GM12878 (cell line): Measurements from ENCODE around the gene MAGEA9. TPM values are rescaled to one million over a fixed set of nuclear protein-coding genes. Genes with fewer than 3 reads are reported as not detected.

Source experiments
- ATAC-seq: fragments of 200-7000 bp; cut with Tn5 transposase; 3 replicates; pipeline ENCODE4 v1.9.1; 2020; ENCODE audit warnings: mild to moderate bottlenecking, moderate library complexity
- BruUV-seq: library from RNA; stranded (reverse); fragments of 400-500 nt; replicated peaks from 2 replicates; lab custom pipeline; 2021; lab: Mats Ljungman, UMichigan
- CTCF ChIA-PET: fragments of 300-600 bp; sonication (Branson Sonifier 250); formaldehyde crosslinking; extraction: SDS; loops from one replicate; lab custom pipeline; 2021; ENCODE audit warnings: inconsistent platforms; lab: Yijun Ruan, JAX
- POLR2A ChIA-PET: fragments of 350-600 bp; formaldehyde crosslinking; extraction: SDS; loops from one replicate; lab custom pipeline; 2021; ENCODE audit warnings: inconsistent platforms; lab: Charles Lee
- RAD21 ChIA-PET: fragments of 300-600 bp; sonication (Branson Sonifier 250); formaldehyde crosslinking; loops from one replicate; lab custom pipeline; 2023; ENCODE audit warnings: antibody characterized with exemption; ENCODE audit not compliant: unreplicated experiment; lab: Charles Lee
- SMC1A ChIA-PET: fragments of 300-600 bp; sonication (Branson Sonifier 250); formaldehyde crosslinking; loops from one replicate; lab custom pipeline; 2023; ENCODE audit not compliant: unreplicated experiment, uncharacterized antibody; lab: Charles Lee
- DNase-seq: peaks from one replicate; pipeline ENCODE4 v3.0.0-alpha.2; 2011; ENCODE audit warnings: low read depth, low spot score
- FAIRE-seq: peaks from 3 replicates; lab custom pipeline; 2011; peaks lifted over from hg19 to GRCh38; lab: Jason Lieb, UNC
- H2AFZ ChIP-seq: 2 replicates; pipeline ENCODE4 v1.6.0; 2011; ENCODE audit warnings: low read depth, low read length, control low read depth; ENCODE audit not compliant: control insufficient read depth
- H3K27ac ChIP-seq: 2 replicates; pipeline ENCODE4 v1.5.1; 2011; ENCODE audit warnings: control low read depth; ENCODE audit not compliant: control insufficient read depth, insufficient read depth
- H3K27me3 ChIP-seq, 2 experiments: replicated peaks in 1 of 2; 2 replicates each; pipeline versions ENCODE4 v1.6.0 to v1.6.1; 2011; ENCODE audit warnings: low read length in 1 of 2; ENCODE audit not compliant: control insufficient read depth in 2 of 2, insufficient read depth in 2 of 2
- H3K36me3 ChIP-seq, 2 experiments: 2 replicates each; pipeline ENCODE4 v1.5.1; 2011; ENCODE audit warnings: low read length in 1 of 2; ENCODE audit not compliant: control insufficient read depth in 2 of 2, insufficient read depth in 2 of 2
- H3K4me1 ChIP-seq: 2 replicates; pipeline ENCODE4 v1.6.1; 2011; ENCODE audit warnings: mild to moderate bottlenecking, low read length, moderate library complexity, mixed read lengths; ENCODE audit not compliant: control insufficient read depth, insufficient read depth
- H3K4me2 ChIP-seq: 2 replicates; pipeline ENCODE4 v1.6.0; 2011; ENCODE audit warnings: control low read depth; ENCODE audit not compliant: control insufficient read depth, insufficient read depth
- H3K4me3 ChIP-seq: fragments of 200-600 bp; sonication (generic); 2 replicates; pipeline ENCODE4 v1.5.1; 2016
- H3K79me2 ChIP-seq: 2 replicates; pipeline ENCODE4 v1.6.0; 2011; ENCODE audit warnings: low read length; ENCODE audit not compliant: control insufficient read depth, insufficient read depth
- H3K9ac ChIP-seq: 2 replicates; pipeline ENCODE4 v1.8.0; 2011; ENCODE audit warnings: low read length, control low read depth, mixed read lengths; ENCODE audit not compliant: control insufficient read depth, insufficient read depth
- H3K9me3 ChIP-seq: replicated peaks from 3 replicates; pipeline ENCODE4 v1.5.1; 2011; ENCODE audit warnings: mild to moderate bottlenecking, low read length; ENCODE audit not compliant: control insufficient read depth, insufficient read depth
- H4K20me1 ChIP-seq: 2 replicates; pipeline ENCODE4 v1.6.0; 2011; ENCODE audit not compliant: control insufficient read depth, insufficient read depth
- BMI1 ChIP-seq: fragments of 450-650 bp; IDR thresholded peaks from 2 replicates; pipeline ENCODE4 v1.6.1; 2016; ENCODE audit warnings: mild to moderate bottlenecking, moderate library complexity, borderline replicate concordance
- EED ChIP-seq: sonication (generic); IDR thresholded peaks from 2 replicates; pipeline ENCODE4 v1.6.1; 2016; ENCODE audit warnings: antibody characterized with exemption, low read depth
- HDAC6 ChIP-seq: fragments of 200-600 bp; sonication (generic); IDR thresholded peaks from one replicate; pipeline ENCODE4 v1.8.0; 2017; ENCODE audit warnings: antibody characterized with exemption; ENCODE audit not compliant: unreplicated experiment
- RBBP5 ChIP-seq: fragments of 200-600 bp; sonication (generic); conservative IDR thresholded peaks from 2 replicates; pipeline ENCODE4 v1.6.1; 2016
- TCF7 ChIP-seq: IDR thresholded peaks from 2 replicates; pipeline ENCODE4 v1.6.1; 2014; ENCODE audit warnings: antibody characterized with exemption, borderline replicate concordance
- WGBS: methylation state at CpG from one replicate; pipeline ENCODE4 v1.1.6; 2016; ENCODE audit warnings: low lambda C conversion rate; ENCODE audit not compliant: insufficient replicate concordance, insufficient coverage; ENCODE audit errors: missing lambda C conversion rate; 5-methylcytosine and 5-hydroxymethylcytosine counted together
- in situ Hi-C: fragments of 300-500 bp; cut with MboI; formaldehyde crosslinking; loops from 9 replicates; pipeline ENCODE4 v1.14.3; 2018; ENCODE audit warnings: mixed read lengths
- intact Hi-C: fragments of 100-400 bp; cut with micrococcal nuclease; formaldehyde crosslinking; loops from one replicate; pipeline ENCODE4 v1.14.2; 2022; ENCODE audit not compliant: unreplicated experiment
- polyA plus RNA-seq, 11 experiments: library from polyadenylated mRNA; depleted of rRNA in 4 of 11; unstranded in 6 of 11; stranded (reverse) in 5 of 11; fragments of >200 nt; fragmentation: Nextera tagmentation in 4 of 11; fragmentation: Illumina TruSeq in 1 of 11; extraction: Ambion mirVana in 4 of 11; extraction: Trizol in 1 of 11; gene quantifications; 1 replicate in 1 of 11; 2 replicates in 10 of 11; pipeline versions ENCODE4 v1.2.1 to v1.2.3, GENCODE V29; 2011 to 2016; ENCODE audit warnings: inconsistent platforms in 2 of 11, missing spikeins in 2 of 11, low read depth in 1 of 11
- total RNA-seq, 4 experiments: library from RNA; depleted of rRNA in 3 of 4; stranded (reverse); fragments of >200 nt in 3 of 4; fragmentation: Illumina TruSeq in 1 of 4; extraction: Trizol in 1 of 4; gene quantifications; 2 replicates each; pipeline versions ENCODE4 v1.2.1 to v1.2.3, GENCODE V29; 2013 to 2021
- TF ChIP-seq, protein P1 (sequence below): IDR thresholded peaks from 2 replicates; pipeline ENCODE4 v1.6.1; 2012; ENCODE audit warnings: low read depth, low read length, improper control_type of control experiment
- TF ChIP-seq, protein P2 (sequence below): fragments of 450-650 bp; IDR thresholded peaks from 2 replicates; pipeline ENCODE4 v1.6.1; 2017; ENCODE audit warnings: antibody characterized with exemption, mild to moderate bottlenecking, moderate library complexity
- TF ChIP-seq, protein P3 (sequence below): IDR thresholded peaks from 2 replicates; pipeline ENCODE4 v1.6.1; 2011; ENCODE audit warnings: low read depth, low read length, improper control_type of control experiment, borderline replicate concordance

Gene MAGEA9
- total and polyA plus RNA-seq, 10 of the 15 experiments (the other 5 are each of a cell fraction or from before 2014, with no cell fraction given) = not detected

DNA sequence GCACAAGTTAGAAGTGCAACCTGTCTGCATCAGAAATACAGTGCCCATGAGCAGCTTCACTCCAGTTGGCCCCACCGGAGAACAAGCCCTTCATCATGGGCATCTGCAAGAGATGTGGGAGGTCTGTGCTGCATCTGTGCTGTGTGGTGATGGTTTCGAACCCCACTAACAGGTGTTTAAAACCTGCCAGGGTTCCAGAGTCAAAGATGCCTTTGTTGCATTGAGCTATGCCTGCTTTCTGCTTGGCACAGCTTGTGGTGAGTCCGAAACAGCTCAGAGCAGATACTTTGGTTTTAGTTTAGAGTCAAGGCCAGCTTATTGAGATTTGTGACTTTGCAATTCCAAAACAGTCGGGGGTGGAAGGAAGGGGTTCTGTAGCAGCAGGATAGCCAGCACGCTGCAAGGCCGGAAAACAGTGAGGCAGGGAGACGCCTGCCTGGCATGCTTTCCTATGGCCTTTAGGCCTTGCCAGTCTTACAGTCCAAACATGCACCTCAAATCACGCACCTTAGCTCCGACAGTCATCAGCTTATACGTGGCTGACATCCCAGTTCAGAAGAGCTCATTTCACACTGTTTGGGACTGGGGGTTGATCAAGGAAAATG is 21.8 kb downstream of the MAGEA9 start:
- no peaks in the 10 kb centered on the region for H3K27me3 ChIP-seq
- WGBS = 60% methylated on average over 10 of the region's 10 CpGs
- no peaks in the 10 kb centered on the region for H4K20me1 ChIP-seq
- ATAC-seq (no peak), FAIRE-seq (no peak), DNase-seq (no peak)
- TF ChIP-seq RBBP5 = no peak
- peak; percentile 8; the same call in 1 of the 2 replicates for TF ChIP-seq EED
- no peak for TF ChIP-seq BMI1
- intact Hi-C loops = no loop called here
- H2AFZ ChIP-seq = no peak overlapping the region
- H3K4me3 ChIP-seq = no peak overlapping the region
- ChIA-PET CTCF (interaction anchor here (0.9 to 1.5 kb wide), 3 partner anchors 12 to 23 kb away, joined by 3 to 5 read pairs (median 4); no protein-coding TSS in a partner anchor), RAD21 (no interaction called here), SMC1A (interaction anchor here (1.2 kb wide), 1 partner anchor 14 kb away, joined by 3 read pairs; no protein-coding TSS in a partner anchor), POLR2A (no interaction called here)
- BruUV-seq = no TSS peak
- H3K9ac ChIP-seq = no peak overlapping the region
- H3K36me3 ChIP-seq = no peaks in the 10 kb centered on the region
- in situ Hi-C loops = no loop called here
- no peak overlapping the region for H3K27ac ChIP-seq
- H3K9me3 ChIP-seq = no peaks in the 10 kb centered on the region
- no peak overlapping the region for H3K4me2 ChIP-seq
- no peaks in the 10 kb centered on the region for H3K79me2 ChIP-seq
- H3K4me1 ChIP-seq = peaks cover 4% of the 10 kb centered on the region

DNA sequence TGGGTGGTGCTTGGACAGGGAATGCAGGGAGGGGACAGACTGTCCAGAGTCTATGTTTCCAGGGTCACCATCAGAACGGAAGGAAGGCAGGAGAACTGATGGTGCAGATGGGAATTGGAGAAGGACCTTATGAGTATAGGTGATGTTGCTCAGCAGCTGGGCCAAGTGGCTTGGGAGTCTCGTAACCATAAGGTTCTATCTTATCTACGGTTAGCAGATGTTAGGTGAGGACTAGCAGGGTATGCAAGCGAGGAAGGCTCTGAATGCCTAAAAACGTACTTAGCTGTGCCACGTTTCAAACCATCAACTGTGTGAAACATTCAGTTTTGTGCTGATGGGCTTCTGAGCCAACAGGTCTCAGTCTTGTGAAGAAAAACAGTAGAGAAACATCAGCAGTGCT is 22.4 kb downstream of the MAGEA9 start:
- DNase-seq = no peak
- no TSS peak for BruUV-seq
- Histone ChIP-seq H3K9ac (no peak overlapping the region), H3K4me1 (peaks cover 4% of the 10 kb centered on the region), H4K20me1 (no peaks in the 10 kb centered on the region), H3K79me2 (no peaks in the 10 kb centered on the region), H3K36me3 (no peaks in the 10 kb centered on the region), H3K4me2 (no peak overlapping the region), H2AFZ (no peak overlapping the region), H3K27ac (no peak overlapping the region), H3K27me3 (no peaks in the 10 kb centered on the region), H3K4me3 (no peak overlapping the region), H3K9me3 (no peaks in the 10 kb centered on the region)
- CTCF ChIA-PET = interaction anchor here (1.3 to 1.5 kb wide), 2 partner anchors 20 to 23 kb away, joined by 4 to 5 read pairs; no protein-coding TSS in a partner anchor
- RAD21 ChIA-PET = no interaction called here
- SMC1A ChIA-PET = interaction anchor here (1.2 kb wide), 1 partner anchor 14 kb away, joined by 3 read pairs; no protein-coding TSS in a partner anchor
- FAIRE-seq = no peak
- ATAC-seq = no peak
- POLR2A ChIA-PET = interaction anchor here (0.6 kb wide), 1 partner anchor 23 kb away, joined by 3 read pairs; no protein-coding TSS in a partner anchor
- TF ChIP-seq, protein P1, sequence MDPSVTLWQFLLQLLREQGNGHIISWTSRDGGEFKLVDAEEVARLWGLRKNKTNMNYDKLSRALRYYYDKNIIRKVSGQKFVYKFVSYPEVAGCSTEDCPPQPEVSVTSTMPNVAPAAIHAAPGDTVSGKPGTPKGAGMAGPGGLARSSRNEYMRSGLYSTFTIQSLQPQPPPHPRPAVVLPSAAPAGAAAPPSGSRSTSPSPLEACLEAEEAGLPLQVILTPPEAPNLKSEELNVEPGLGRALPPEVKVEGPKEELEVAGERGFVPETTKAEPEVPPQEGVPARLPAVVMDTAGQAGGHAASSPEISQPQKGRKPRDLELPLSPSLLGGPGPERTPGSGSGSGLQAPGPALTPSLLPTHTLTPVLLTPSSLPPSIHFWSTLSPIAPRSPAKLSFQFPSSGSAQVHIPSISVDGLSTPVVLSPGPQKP = no peak
- TF ChIP-seq HDAC6 (no peak), TCF7 (no peak)
- TF ChIP-seq, protein P2, sequence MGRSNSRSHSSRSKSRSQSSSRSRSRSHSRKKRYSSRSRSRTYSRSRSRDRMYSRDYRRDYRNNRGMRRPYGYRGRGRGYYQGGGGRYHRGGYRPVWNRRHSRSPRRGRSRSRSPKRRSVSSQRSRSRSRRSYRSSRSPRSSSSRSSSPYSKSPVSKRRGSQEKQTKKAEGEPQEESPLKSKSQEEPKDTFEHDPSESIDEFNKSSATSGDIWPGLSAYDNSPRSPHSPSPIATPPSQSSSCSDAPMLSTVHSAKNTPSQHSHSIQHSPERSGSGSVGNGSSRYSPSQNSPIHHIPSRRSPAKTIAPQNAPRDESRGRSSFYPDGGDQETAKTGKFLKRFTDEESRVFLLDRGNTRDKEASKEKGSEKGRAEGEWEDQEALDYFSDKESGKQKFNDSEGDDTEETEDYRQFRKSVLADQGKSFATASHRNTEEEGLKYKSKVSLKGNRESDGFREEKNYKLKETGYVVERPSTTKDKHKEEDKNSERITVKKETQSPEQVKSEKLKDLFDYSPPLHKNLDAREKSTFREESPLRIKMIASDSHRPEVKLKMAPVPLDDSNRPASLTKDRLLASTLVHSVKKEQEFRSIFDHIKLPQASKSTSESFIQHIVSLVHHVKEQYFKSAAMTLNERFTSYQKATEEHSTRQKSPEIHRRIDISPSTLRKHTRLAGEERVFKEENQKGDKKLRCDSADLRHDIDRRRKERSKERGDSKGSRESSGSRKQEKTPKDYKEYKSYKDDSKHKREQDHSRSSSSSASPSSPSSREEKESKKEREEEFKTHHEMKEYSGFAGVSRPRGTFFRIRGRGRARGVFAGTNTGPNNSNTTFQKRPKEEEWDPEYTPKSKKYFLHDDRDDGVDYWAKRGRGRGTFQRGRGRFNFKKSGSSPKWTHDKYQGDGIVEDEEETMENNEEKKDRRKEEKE = no peak
- TF ChIP-seq, protein P3, sequence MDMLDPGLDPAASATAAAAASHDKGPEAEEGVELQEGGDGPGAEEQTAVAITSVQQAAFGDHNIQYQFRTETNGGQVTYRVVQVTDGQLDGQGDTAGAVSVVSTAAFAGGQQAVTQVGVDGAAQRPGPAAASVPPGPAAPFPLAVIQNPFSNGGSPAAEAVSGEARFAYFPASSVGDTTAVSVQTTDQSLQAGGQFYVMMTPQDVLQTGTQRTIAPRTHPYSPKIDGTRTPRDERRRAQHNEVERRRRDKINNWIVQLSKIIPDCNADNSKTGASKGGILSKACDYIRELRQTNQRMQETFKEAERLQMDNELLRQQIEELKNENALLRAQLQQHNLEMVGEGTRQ = no peak
- in situ Hi-C loops = no loop called here
- 13% methylated on average over 6 of the region's 6 CpGs for WGBS
- intact Hi-C loops = no loop called here
